K562 (cell line): Measurements from ENCODE around the gene IL12RB1. TPM values are rescaled to one million over a fixed set of nuclear protein-coding genes. Genes with fewer than 3 reads are reported as not detected.
A peak's percentile ranks its signal among the peaks of the same experiment; 100 is the strongest.

Experiments used
- HDAC2 ChIP-seq: fragments of 450-650 bp; IDR thresholded peaks from 2 replicates; pipeline ENCODE4 v1.6.1; 2016; ENCODE audit warnings: mild to moderate bottlenecking
- HIVEP1 ChIP-seq: fragments of 250-450 bp; sonication (Bioruptor Pico); IDR thresholded peaks from 2 replicates; pipeline ENCODE4 v1.4.0; 2020; ENCODE audit warnings: mild to moderate bottlenecking
- RBFOX2 ChIP-seq: fragments of 200-400 bp; formaldehyde crosslinking; IDR thresholded peaks from 2 replicates; pipeline ENCODE4 v1.6.1; 2017; ENCODE audit warnings: low read depth, mild to moderate bottlenecking, low read length, moderate library complexity
- TAF9B ChIP-seq: fragments of 450-650 bp; IDR thresholded peaks from 2 replicates; pipeline ENCODE4 v1.6.1; 2018; ENCODE audit warnings: mild to moderate bottlenecking; ENCODE audit not compliant: partially characterized antibody
- ZNF407 ChIP-seq: fragments of 450-650 bp; IDR thresholded peaks from 2 replicates; pipeline ENCODE4 v1.6.1; 2016; ENCODE audit warnings: low read depth
- ZNF41 ChIP-seq: fragments of 250-450 bp; sonication (Bioruptor Pico); conservative IDR thresholded peaks from 2 replicates; pipeline ENCODE4 v1.4.0; 2020; ENCODE audit warnings: mild to moderate bottlenecking
- polyA plus RNA-seq, 8 experiments: library from polyadenylated mRNA; depleted of rRNA in 4 of 8; stranded (reverse) in 5 of 8; unstranded in 3 of 8; fragments of >200 nt; fragmentation: Nextera tagmentation in 2 of 8; fragmentation: Illumina TruSeq in 1 of 8; extraction: Ambion mirVana in 2 of 8; extraction: Trizol in 1 of 8; gene quantifications; 2 replicates each; pipeline versions ENCODE4 v1.2.1 to v1.2.3, GENCODE V29; 2011 to 2014; ENCODE audit warnings: inconsistent platforms in 1 of 8, missing spikeins in 1 of 8
- total RNA-seq, 7 experiments: library from RNA; depleted of rRNA in 6 of 7; stranded (reverse); fragments of >200 nt in 6 of 7; fragmentation: Illumina TruSeq in 2 of 7; extraction: Trizol in 2 of 7; gene quantifications; 2 replicates each; pipeline versions ENCODE4 v1.2.1 to v1.2.3, GENCODE V29; 2011 to 2021; ENCODE audit warnings: low replicate concordance in 1 of 7

IL12RB1 gene
- total and polyA plus RNA-seq, 9 of the 15 experiments (the other 6 are each of a cell fraction or from before 2014, with no cell fraction given): 0.04 to 0.07 (median 0.06) TPM; not detected in 5

DNA sequence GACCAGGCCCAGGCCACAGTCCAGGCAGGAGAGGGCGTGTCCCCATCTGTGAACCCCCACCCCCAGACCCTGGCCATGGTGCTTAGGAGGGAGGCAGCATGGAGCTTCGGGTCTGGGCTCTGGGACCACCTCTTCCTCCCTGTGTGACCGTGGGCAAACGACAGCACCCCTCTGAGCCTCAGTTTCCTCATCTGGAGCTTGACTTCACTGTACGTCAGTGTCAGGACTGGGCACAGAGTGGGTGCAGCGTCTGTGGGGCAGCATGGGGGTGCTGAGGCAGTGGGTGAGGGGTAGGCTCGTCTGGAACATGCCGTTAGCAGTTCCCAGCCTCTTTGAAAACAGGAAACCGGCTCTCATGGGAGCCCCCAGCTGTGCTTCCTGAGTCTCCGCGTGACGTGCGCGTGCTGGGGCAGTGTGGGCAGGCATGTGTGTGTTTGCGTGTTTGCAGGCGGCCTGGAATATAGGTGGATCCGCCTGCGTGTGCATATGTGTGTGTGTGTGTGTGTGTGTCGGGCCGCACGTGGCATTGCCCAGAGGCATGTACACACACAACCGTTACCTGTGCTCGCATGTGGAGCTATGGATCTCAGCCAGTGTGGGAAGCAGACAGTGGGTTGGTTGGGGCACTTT is 63.0 kb downstream of the IL12RB1 start (continued):
- TF ChIP-seq ZNF407 (no peak), TAF9B (no peak), RBFOX2 (peak; percentile 55), HIVEP1 (no peak), HDAC2 (no peak), ZNF41 (CRISPR knock-in tag) (no peak)
